Chondrocyte (in vitro differentiated cells): ENCODE measurements around the gene UMAD1. TPM values are rescaled to one million over a fixed set of nuclear protein-coding genes. Genes with fewer than 3 reads are reported as not detected.

Experiments used
- DNase-seq: peaks from one replicate; pipeline ENCODE4 v3.0.0; 2021; ENCODE audit warnings: mixed read lengths, low spot score
- H3K27ac Mint-ChIP-seq: one replicate; pipeline ENCODE4 v1.8.0; 2021; ENCODE audit warnings: mild to moderate bottlenecking, moderate library complexity, mixed read lengths; ENCODE audit not compliant: unreplicated experiment
- H3K27me3 Mint-ChIP-seq: 2 replicates; pipeline ENCODE4 v1.8.0; 2021; ENCODE audit warnings: low read depth, mixed read lengths
- H3K36me3 Mint-ChIP-seq: 2 replicates; pipeline ENCODE4 v1.8.0; 2021; ENCODE audit warnings: low read depth, mixed read lengths
- H3K4me1 Mint-ChIP-seq: 2 replicates; pipeline ENCODE4 v1.8.0; 2021; ENCODE audit warnings: low read depth, mild to moderate bottlenecking, mixed read lengths
- H3K4me3 Mint-ChIP-seq: one replicate; pipeline ENCODE4 v1.8.0; 2021; ENCODE audit warnings: mild to moderate bottlenecking, moderate library complexity, mixed read lengths; ENCODE audit not compliant: unreplicated experiment
- H3K9me3 Mint-ChIP-seq: 2 replicates; pipeline ENCODE4 v1.8.0; 2021; ENCODE audit warnings: low read depth, mixed read lengths
- CTCF ChIP-seq: fragments of 200-600 bp; sonication (generic); IDR thresholded peaks from 2 replicates; pipeline ENCODE4 v1.5.0; 2021; ENCODE audit warnings: antibody characterized with exemption, mild to moderate bottlenecking, moderate library complexity
- total RNA-seq: library from RNA; stranded (reverse); gene quantifications from 3 replicates; pipeline ENCODE4 v1.2.1, GENCODE V29; 2021

Gene UMAD1
- total RNA-seq, 1 donor from 2014 or later: 5.5 TPM

- Mint-ChIP-seq H3K4me1 (peaks cover 28% of the 10 kb centered on the region), H3K4me3 (no peak overlapping the region), H3K9me3 (no peaks in the 10 kb centered on the region), H3K27ac (no peak overlapping the region), H3K27me3 (no peaks in the 10 kb centered on the region), H3K36me3 (no peaks in the 10 kb centered on the region)
- no peak for DNase-seq
- no peak for TF ChIP-seq CTCF
These were observed 66.1 kb downstream of the UMAD1 start for GRCh38 chr7:7706556-7707172.

GRCh38 chr7:7707246-7707645 is 66.7 kb downstream of the UMAD1 start:
- Mint-ChIP-seq H3K9me3 (no peaks in the 10 kb centered on the region), H3K4me3 (no peak overlapping the region), H3K4me1 (peaks cover 28% of the 10 kb centered on the region), H3K27me3 (no peaks in the 10 kb centered on the region), H3K36me3 (no peaks in the 10 kb centered on the region), H3K27ac (no peak overlapping the region)
- TF ChIP-seq CTCF: no peak
- no peak for DNase-seq

- Mint-ChIP-seq H3K27ac (peak overlapping the region; percentile 28), H3K27me3 (no peaks in the 10 kb centered on the region), H3K4me3 (no peak overlapping the region), H3K36me3 (no peaks in the 10 kb centered on the region), H3K9me3 (no peaks in the 10 kb centered on the region), H3K4me1 (peaks cover 28% of the 10 kb centered on the region)
- no peak for DNase-seq
- no peak for TF ChIP-seq CTCF
These were observed 67.3 kb downstream of the UMAD1 start for GRCh38 chr7:7707806-7708205.

GRCh38 chr7:7709291-7709690 is 68.7 kb downstream of the UMAD1 start:
- Mint-ChIP-seq H3K4me1 (peaks cover 28% of the 10 kb centered on the region), H3K36me3 (no peaks in the 10 kb centered on the region), H3K9me3 (no peaks in the 10 kb centered on the region), H3K27me3 (no peaks in the 10 kb centered on the region), H3K27ac (no peak overlapping the region), H3K4me3 (no peak overlapping the region)
- no peak for TF ChIP-seq CTCF
- DNase-seq: no peak

GRCh38 chr7:7710469-7710868 is 69.9 kb downstream of the UMAD1 start:
- H3K36me3 Mint-ChIP-seq: no peaks in the 10 kb centered on the region
- no peak overlapping the region for H3K27ac Mint-ChIP-seq
- H3K4me1 Mint-ChIP-seq: peaks cover 26% of the 10 kb centered on the region
- H3K27me3 Mint-ChIP-seq: no peaks in the 10 kb centered on the region
- DNase-seq: no peak
- no peaks in the 10 kb centered on the region for H3K9me3 Mint-ChIP-seq
- H3K4me3 Mint-ChIP-seq: no peak overlapping the region
- no peak for TF ChIP-seq CTCF
